ENCODE results near the gene PGM3.

PGM3 gene

GRCh38 chr6:83182114-83182513 lies 11.0 kb downstream of the PGM3 start:
- no peak for DNase-seq

GRCh38 chr6:83180426-83180950 lies 12.6 kb downstream of the PGM3 start:
- DNase-seq: no peak

- DNase-seq: no peak
Measured at GRCh38 chr6:83176246-83176645, 16.8 kb downstream of the PGM3 start.

- no peak for DNase-seq
Measured at GRCh38 chr6:83169511-83169910, 23.6 kb downstream of the PGM3 start.

- DNase-seq: no peak
Measured at GRCh38 chr6:83169106-83169505, 24.0 kb downstream of the PGM3 start.

GRCh38 chr6:83168556-83168955 lies 24.5 kb downstream of the PGM3 start:
- no peak for DNase-seq

GRCh38 chr6:83167726-83168278 lies 25.3 kb downstream of the PGM3 start:
- DNase-seq: no peak

- DNase-seq: no peak
Measured at GRCh38 chr6:83160167-83160566, 32.9 kb downstream of the PGM3 start.

GRCh38 chr6:83155794-83156193 lies 37.3 kb downstream of the PGM3 start:
- no peak for DNase-seq

- DNase-seq: no peak
Measured at GRCh38 chr6:83153883-83154521, 39.1 kb downstream of the PGM3 start.

GRCh38 chr6:83152913-83153312 lies 40.2 kb downstream of the PGM3 start:
- DNase-seq: no peak

GRCh38 chr6:83151114-83151513 lies 42.0 kb downstream of the PGM3 start:
- no peak for DNase-seq

GRCh38 chr6:83138758-83139157 lies 54.3 kb downstream of the PGM3 start:
- DNase-seq: no peak

- DNase-seq: no peak
Measured at GRCh38 chr6:83138118-83138722, 54.8 kb downstream of the PGM3 start.

GRCh38 chr6:83132121-83132520 lies 60.9 kb downstream of the PGM3 start:
- peak; percentile 18 for DNase-seq

- no peak for DNase-seq
Measured at GRCh38 chr6:83127976-83128375, 65.1 kb downstream of the PGM3 start.

GRCh38 chr6:83127258-83127657 lies 65.8 kb downstream of the PGM3 start:
- DNase-seq: no peak

- DNase-seq: no peak
Measured at GRCh38 chr6:83126807-83127206, 66.3 kb downstream of the PGM3 start.

- no peak for DNase-seq
Measured at GRCh38 chr6:83126223-83126622, 66.8 kb downstream of the PGM3 start.

- peak; percentile 58 for DNase-seq
Measured at GRCh38 chr6:83125425-83125824, 67.6 kb downstream of the PGM3 start.

- no peak for DNase-seq
Measured at GRCh38 chr6:83124553-83124952, 68.5 kb downstream of the PGM3 start.

GRCh38 chr6:83119742-83120300 lies 73.2 kb downstream of the PGM3 start:
- DNase-seq: no peak

GRCh38 chr6:83117802-83118201 lies 75.3 kb downstream of the PGM3 start:
- no peak for DNase-seq
